Measurements from ENCODE around the gene TMEM198.

TMEM198 gene

DNA sequence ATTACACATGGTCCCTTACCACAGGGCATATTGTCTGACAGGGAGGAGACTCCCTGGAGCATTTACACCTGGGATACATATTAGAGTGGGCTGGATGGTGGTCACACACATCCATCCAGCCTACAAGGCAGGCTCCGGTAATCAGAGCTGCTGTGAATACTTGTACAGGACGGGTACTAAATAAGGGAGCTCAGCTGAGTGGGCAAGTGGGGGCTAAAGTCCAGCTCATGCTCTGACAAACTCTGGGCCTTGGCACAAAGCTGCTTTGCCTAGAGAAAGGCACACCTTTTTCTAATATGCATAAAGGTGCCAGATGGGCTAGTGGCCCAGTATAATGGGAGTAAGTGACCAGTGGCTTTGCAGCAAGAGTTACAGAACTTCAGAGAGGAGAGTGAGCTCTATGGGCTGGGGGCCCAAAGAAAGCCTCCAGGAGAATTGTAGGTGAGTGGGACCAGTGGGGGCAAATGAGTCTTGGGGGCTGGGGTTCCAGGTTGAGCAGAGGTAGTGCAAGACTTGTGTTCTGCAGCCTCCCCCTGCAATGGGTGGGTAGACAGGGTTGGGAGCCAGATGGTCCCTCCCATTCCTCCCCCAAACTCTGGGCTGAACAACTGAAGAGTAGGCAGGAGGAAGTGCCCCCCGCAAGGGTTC, 1.6 kb downstream of the TMEM198 start:
- DNase-seq (ENCODE audit: low read depth, low spot score): no peak

GRCh38 chr2:219545943-219546352, 2.1 kb downstream of the TMEM198 start:
- no peak for DNase-seq (ENCODE audit: low read depth, low spot score)

GRCh38 chr2:219547621-219548020, 3.8 kb downstream of the TMEM198 start:
- no peak for DNase-seq (ENCODE audit: low read depth, low spot score)

GRCh38 chr2:219548990-219549389, 5.2 kb downstream of the TMEM198 start:
- no peak for DNase-seq (ENCODE audit: low read depth, low spot score)

DNA sequence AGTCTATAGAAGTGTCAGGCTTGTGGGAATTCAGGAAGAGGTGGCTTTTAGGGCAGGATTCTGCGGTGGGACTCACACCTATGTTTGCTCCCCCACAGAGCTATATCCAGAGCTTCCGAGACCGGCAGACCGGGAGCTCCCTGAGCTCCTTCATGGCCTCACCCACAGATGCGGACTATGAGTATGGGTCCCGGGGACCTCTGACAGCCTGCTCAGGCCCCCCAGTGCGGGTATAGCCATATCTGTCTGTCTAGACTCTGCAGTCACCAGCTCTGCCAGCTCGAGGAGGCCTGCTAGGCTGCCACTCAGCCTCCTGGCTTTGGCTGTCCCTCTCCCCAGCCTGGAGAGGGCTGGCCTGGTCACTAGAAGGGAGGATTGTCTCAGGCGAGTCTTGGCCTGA, 5.8 kb downstream of the TMEM198 start:
- DNase-seq (ENCODE audit: low read depth, low spot score): no peak

GRCh38 chr2:219551441-219552381, 7.9 kb downstream of the TMEM198 start:
- DNase-seq (ENCODE audit: low read depth, low spot score): no peak

DNA sequence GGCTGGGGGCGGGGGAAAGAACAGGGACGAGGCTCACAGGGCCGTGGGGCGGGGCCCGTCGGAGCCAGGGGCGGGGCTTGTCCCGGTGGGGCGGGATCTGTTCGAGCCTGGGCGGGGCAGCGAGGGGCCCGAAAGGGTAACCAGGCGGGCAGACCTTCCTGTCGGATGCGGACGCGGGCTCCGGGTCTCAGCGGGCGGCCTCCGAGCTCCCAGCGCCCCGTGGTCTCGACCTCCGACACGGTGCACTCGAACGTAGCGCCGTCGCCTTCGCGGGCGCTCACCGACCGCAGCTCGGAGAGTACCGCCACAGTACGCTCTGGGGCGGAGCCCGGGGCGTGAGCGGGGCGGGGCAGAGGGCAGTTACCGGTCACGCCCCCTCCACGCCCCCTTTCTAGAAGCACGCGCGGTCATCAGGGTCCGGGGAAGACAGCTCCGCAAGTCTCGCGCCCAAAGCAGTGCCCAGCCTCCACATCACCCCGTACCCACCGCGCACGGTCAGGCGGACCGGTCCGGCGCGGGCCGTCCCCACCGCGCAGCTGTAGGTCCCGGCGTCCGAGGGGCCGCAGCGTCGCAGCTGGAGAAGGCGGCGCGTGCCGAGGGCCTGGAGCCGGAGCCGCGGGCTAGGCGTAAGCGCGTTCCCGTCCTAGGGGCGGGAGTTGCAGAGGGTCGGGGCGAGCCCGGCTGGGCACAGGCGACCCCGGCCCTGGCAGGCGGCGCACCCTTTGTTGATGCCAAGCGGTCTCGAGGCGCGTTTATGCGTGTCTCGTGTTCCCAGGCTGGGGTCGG, 8.7 kb downstream of the TMEM198 start:
- DNase-seq (ENCODE audit: low read depth, low spot score): peak; percentile 46

GRCh38 chr2:219553168-219553417, 9.3 kb downstream of the TMEM198 start:
- no peak for DNase-seq (ENCODE audit: low read depth, low spot score)

GRCh38 chr2:219553463-219553963, 9.7 kb downstream of the TMEM198 start:
- no peak for DNase-seq (ENCODE audit: low read depth, low spot score)

DNA sequence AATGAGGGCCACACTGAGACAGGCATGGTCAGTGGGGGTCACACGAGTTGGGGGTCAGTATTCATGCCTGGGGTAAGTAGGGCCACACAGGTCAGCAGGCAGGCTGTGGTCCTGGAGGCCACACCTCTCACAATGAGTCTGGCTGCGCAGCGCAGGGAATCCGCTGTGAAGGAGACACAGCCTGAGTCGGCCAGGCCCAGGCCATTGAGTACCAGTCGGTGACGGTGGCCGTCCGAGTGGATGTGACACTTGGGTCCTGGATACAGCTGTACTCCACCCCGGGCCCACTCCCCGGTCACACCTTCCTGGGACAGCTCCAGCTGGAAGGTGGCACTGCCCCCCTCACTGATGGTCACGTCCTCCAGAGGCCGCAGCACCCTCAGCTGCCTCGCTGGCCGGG, 10.5 kb downstream of the TMEM198 start:
- no peak for DNase-seq (ENCODE audit: low read depth, low spot score)

GRCh38 chr2:219555956-219556355, 12.1 kb downstream of the TMEM198 start:
- DNase-seq (ENCODE audit: low read depth, low spot score): no peak

DNA sequence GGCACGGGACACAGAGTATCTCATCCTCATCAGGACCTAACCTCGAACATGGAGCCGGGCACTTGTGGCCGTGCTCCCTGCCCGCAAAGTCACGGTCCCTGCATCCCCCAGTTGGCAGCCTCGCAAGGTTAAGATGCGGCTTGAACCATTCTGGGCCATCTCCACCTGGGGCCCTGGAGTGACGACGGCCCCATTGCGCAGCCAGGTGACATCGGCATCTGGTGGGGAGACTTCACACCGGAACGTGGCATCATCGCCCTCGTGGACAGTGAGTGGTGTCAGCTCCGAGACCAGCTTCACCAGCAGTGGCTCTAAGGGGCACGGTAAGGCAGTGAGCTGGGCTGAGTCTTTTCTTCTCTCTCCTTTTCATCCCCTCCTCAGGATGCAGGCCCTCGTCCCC, 12.6 kb downstream of the TMEM198 start:
- DNase-seq (ENCODE audit: low read depth, low spot score): no peak

DNA sequence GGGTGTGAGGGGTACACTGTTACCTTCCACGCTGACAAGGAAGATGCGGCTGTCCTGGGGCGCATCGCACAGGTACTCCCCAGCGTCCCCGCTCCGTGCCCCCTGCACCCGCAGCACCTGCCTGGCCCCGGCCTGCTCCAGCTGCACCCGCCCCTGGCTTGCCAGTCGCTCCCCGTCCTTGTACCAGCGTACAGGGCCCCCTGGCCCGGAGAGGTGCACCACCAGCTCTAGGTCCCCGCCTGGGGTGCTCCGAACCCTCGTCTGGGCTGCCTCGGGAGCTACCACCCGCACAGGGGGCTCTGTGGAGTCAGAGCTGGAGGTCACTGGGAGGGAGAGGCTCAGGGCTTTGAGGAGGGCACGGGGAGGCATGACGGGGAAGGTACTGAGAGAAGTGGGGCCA, 13.5 kb downstream of the TMEM198 start:
- no peak for DNase-seq (ENCODE audit: low read depth, low spot score)

DNA sequence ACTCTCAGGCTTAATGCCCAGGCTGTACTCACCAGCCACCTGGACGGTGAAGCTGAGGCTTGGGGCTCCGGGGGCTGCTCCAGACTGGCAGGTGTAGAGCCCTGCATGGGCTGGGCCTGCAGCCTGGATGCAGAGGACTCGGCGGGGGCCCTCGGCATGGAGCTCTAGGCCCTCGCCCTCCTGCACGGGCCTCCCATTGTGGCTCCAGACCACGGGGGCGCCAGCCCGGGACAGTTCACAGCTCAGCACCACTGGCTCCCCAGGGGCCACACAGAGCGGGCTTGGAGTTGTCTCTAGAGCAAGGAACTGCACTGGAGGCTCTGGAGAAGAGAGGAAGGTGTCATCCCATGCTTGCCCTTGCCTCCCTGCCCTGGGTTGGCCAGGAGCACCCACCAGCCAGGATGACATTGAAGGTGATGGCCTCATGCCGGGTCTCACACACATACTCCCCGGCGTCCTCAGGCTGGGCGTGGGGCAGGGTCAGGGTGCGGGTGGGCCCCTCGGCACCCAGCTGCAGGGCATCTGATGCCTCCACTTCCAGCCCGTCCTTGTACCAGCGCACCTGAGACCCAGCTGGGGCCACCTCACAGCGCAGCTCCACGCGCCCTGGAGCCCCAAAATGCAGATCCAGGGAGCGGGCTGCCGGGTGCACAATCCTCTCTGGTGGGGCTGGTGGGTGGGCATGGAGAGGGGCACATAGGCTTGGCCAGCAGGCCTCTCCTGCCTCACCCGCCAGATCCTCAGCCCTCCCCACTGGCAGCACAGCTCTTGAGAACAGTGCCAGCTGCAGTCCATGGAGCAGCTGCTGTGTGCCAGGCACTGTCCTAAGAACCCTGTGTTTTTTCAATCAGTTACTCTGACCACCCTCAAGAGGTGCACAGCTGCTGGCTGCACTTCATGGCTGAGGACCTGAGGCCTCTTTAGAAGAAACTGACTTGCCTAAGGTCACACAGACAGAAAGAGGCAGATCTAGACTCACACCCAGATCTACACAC, 14.3 kb downstream of the TMEM198 start:
- DNase-seq (ENCODE audit: low read depth, low spot score): no peak

GRCh38 chr2:219559156-219559915, 15.5 kb downstream of the TMEM198 start:
- no peak for DNase-seq (ENCODE audit: low read depth, low spot score)

- DNase-seq (ENCODE audit: low read depth, low spot score): no peak
Observed at GRCh38 chr2:219560037-219560892, 16.4 kb downstream of the TMEM198 start.

- no peak for DNase-seq (ENCODE audit: low read depth, low spot score)
Observed at GRCh38 chr2:219560893-219561178, 17.0 kb downstream of the TMEM198 start.

- DNase-seq (ENCODE audit: low read depth, low spot score): no peak
Observed at GRCh38 chr2:219561179-219562048, 17.6 kb downstream of the TMEM198 start.

Data from smooth muscle cell of the brain vasculature (primary cell).